Subcutaneous adipose tissue (tissue), 4 donors: ENCODE results near the gene MLYCD. TPM values are rescaled to one million over a fixed set of nuclear protein-coding genes. Genes with fewer than 3 reads are reported as not detected.

ENCODE experiments used
- total RNA-seq, 4 donors: library from RNA; depleted of rRNA; stranded (reverse); fragments of >200 nt; gene quantifications; one replicate each; pipeline ENCODE4 v1.1.0, GENCODE V29; 2016
- TF ChIP-seq, protein P1 (sequence below): fragments of 450-650 bp; IDR thresholded peaks from one replicate; pipeline ENCODE4 v1.5.1; 2016; ENCODE audit warnings: low read depth, mild to moderate bottlenecking, control low read depth, antibody characterized with exemption, moderate library complexity

The MLYCD gene
- total RNA-seq, 4 donors from 2014 or later = 10.0 to 30.9 (median 11.5) TPM

DNA sequence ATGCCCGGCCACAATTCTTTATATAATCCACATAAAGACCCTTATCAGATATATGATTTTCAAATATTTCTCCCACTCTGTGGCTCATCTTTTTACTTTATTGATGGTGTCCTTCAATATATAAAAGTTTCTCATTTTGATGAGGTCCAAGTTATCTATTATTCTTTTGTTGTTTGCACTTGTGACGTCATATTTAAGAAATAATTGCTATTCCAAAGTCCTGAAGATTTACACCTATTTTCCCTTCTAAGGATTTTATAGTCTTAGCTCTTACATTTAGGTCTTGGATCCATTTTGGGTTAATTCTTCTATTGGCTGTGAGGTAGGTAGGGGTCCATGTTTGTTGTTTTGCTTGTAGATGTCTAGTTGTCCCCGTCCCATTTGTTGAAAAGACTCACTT lies 3.0 kb upstream of the MLYCD start:
- TF ChIP-seq, protein P1, sequence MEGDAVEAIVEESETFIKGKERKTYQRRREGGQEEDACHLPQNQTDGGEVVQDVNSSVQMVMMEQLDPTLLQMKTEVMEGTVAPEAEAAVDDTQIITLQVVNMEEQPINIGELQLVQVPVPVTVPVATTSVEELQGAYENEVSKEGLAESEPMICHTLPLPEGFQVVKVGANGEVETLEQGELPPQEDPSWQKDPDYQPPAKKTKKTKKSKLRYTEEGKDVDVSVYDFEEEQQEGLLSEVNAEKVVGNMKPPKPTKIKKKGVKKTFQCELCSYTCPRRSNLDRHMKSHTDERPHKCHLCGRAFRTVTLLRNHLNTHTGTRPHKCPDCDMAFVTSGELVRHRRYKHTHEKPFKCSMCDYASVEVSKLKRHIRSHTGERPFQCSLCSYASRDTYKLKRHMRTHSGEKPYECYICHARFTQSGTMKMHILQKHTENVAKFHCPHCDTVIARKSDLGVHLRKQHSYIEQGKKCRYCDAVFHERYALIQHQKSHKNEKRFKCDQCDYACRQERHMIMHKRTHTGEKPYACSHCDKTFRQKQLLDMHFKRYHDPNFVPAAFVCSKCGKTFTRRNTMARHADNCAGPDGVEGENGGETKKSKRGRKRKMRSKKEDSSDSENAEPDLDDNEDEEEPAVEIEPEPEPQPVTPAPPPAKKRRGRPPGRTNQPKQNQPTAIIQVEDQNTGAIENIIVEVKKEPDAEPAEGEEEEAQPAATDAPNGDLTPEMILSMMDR = no peak

DNA sequence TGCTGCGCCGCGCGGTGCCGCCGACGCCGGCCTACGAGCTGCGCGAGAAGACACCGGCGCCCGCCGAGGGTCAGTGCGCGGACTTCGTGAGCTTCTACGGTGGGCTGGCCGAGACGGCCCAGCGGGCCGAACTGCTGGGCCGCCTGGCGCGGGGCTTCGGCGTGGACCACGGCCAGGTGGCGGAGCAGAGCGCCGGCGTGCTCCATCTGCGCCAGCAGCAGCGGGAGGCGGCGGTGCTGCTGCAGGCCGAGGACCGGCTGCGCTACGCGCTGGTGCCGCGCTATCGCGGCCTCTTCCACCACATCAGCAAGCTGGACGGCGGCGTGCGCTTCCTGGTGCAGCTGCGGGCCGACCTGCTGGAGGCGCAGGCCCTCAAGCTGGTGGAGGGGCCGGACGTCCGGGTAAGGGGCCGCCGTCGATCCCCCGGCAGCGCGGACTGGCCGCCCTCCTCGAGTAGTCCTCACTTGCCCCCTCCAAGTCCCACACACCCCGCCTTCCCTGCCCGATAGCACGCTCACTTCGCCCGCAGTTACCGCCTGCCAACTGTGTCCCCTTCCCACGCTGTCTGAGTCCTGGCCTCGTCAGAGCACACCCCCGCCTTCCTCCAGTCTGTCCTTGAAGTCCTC lies 470 bp downstream of the MLYCD start:
- TF ChIP-seq, protein P1 = no peak

DNA sequence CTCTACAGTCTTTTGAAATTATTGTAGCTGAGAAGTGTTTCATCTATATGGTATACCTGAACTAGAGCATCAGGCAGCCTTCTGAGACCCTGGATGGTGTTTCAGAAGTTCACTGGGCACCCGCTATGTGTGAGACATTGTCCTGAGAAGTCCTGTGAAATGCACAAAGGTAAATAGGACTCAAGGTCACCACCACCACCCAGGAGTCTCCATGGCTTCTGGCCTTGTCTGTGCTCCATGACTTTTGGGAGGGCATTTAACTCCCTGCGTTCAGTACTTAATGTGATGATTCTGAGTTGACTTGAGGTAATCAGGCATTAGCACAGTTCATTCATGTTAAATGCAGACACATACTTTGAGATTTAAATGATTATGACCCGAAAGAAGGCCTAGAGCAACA lies 1.1 kb downstream of the MLYCD start:
- TF ChIP-seq, protein P1 = no peak

DNA sequence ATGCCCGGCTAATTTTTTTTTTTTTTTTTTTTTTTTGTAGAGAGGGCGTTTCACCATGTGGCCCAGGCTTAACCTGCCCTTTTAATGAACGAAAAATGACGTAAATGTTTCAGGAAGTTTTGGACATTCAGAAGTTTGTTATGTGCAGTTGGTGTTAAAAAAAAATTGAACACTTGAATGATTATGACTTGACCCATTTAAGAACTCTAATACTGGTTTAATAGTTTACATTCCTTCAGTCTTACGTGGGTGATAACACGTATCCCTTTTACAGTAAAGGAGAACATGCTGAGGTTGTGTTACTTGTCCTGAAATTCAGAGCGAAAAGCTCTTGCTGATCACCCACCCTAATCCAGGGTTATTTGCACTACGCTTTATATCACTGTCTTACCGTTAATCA lies 1.7 kb downstream of the MLYCD start:
- TF ChIP-seq, protein P1 = no peak

DNA sequence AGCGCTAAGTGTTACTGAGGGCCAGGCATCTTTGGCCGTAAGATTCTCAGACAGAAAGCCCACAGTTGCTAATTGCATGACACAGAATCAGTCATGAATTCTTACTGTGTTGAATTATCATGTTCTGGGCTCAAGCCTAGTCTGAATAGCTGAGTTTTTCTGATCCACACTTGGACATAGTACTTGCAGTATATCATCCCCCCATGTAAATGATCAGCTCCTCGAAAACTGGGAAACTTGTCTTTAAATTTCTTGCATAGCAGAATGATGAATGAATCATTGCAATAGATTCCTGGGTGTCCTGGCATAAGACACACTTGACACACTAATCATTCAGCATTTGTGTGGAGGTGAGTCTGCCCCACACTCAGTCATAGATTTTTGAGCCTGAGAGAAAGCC lies 2.2 kb downstream of the MLYCD start:
- TF ChIP-seq, protein P1 = no peak

DNA sequence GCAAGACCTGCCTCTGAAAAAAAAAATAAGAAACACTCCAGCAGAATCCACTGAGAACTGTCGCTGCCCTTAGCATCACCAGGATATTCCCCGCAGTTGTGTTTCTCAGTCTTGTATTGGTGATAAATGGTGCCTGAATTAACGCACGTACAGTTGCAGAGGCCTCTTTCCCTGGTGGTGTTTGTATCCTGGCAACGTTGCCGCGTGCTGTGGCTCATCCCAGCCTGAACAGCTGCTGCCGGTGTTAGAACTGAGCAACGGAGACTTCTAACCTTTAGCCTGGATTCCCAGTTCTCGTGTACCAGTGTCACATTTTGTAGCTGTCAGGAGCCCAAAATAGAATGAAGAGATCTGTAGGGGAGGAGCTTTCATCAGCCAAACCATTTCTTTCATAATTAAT lies 4.8 kb downstream of the MLYCD start:
- TF ChIP-seq, protein P1 = no peak

DNA sequence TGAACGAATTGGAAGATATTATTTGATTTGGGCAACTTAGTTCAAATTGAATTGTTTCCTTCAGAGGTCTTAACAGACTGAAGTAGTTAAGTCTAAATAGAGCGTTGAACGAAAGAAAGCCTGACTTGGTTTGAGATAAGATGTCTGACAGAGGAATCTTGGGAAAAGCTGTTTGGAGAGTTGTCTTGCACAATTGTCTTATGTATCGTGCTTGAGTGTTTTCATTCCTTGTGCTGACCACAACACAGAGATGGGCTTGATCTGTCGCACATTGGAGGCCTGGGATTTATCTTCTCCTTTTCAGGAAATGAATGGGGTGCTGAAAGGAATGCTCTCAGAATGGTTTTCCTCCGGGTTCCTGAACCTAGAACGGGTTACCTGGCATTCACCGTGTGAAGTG lies 7.8 kb downstream of the MLYCD start:
- TF ChIP-seq, protein P1 = no peak
